Activated CD4-positive, alpha-beta T cell treated with anti-CD3 and anti-CD28 coated beads, Interleukin-2, Interleukin-6, amounts not matched to agents 100 ng/mL and 50 ng/mL, durations not matched to agents 16 hours and 8 hours (primary cell): Measurements from ENCODE around the gene EDDM13.
"Not testable (repeated sequence)": the region's sequence is repeated elsewhere in the genome, so short reads cannot be mapped to it uniquely, and the experiment has no call there.

Experiments used
- DNase-seq: peaks from one replicate; pipeline ENCODE4 v3.0.0-alpha.2; 2020

The EDDM13 gene

DNA sequence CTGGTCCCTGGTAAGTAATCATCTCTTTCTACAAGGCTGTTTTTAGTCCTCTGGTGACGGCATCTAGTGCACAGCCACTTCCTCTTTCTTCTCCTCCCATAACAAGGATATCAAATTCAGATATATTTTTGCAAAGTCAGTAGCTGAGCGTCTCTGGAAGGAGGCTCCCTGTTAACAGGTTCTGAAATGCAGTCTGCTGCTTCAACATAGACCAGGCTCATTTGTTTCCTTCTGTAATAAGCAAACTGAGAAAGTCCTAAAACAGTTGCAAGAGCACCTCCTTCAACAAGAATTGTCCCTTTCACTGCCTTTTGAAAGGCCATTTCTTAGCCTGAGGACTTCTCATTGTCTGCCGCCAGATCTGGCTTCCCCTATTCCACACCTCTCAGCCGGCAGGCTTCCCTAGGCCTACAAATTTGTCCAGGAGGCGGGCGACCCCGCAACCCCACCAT lies 49.5 kb downstream of the EDDM13 start:
- no peak for DNase-seq

DNA sequence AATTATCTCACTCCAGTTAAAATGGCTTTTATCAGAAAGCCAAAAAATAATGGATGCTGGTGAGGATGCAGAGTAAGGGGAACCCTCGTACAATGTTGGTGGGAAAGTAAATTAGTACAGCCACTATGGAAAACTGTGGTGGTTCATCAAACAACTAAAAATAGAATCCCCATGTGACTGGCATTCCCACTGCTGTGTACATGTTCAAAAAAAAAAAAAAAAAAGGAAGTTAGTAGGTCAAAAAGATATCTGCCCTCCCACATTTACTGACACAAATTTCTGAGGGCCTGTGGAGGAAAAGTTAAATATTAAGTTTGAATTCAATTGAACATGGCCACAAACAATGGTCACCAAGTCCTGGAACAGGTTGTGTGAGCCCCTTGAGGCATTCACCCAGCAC lies 51.9 kb downstream of the EDDM13 start:
- DNase-seq = no peak

DNA sequence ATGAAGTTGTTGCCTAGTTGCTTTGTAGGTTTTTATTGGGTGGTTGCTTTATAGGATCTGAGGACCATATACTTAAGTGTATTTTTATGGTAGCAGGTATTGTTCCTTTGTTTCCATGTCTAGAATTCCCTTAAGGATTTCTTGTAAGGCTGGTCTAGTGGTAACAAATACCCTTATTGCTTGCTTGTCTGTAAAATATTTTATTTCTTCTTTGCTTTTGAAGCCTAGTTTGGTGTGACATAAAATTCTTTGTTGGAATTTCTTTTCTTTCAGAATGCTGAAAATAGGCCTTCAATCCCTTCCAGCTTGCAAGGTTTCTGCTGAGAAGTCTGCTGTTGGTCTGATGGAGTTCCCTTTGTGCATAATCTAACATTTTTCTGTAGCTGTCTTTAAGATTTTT lies 60.1 kb downstream of the EDDM13 start:
- DNase-seq = no peak

DNA sequence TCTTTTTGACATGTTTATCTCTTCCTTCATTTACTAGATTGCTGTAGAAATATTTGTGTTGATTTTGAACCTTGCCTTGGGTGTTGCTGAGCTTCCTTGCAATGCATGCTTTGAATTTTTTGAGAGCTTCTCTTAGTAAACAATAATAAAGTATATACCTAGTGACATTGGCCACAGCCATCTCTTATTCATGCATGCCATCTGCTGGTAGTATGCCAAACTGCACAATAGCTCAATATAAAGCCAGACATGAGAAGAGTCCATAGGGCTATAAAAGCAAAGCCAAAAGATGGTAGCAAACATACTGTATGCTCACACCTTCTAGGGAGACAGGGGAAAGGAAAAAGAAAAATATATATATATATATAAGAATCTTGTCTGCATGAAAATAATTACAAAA lies 61.0 kb downstream of the EDDM13 start:
- DNase-seq = peak; percentile 65

GRCh38 chr19:56335371-56335770 lies 62.8 kb downstream of the EDDM13 start:
- not testable (repeated sequence) for DNase-seq

DNA sequence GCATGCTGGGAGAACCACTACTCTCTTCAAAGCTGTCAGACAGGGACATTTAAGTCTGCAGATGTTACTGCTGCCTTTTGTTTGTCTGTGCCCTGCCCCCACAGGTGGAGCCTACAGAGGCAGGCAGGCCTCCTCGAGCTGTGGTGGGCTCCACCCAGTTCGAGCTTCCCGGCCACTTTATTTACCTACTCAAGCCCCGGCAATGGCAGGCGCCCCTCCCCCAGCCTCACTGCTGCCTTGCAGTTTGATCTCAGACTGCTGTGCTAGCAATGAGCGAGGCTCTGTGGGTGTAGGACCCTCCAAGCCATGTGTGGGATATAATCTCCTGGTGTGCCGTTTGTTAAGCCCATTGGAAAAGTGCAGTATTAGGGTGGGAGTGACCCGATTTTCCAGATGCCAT lies 64.5 kb downstream of the EDDM13 start:
- DNase-seq = not testable (repeated sequence)

DNA sequence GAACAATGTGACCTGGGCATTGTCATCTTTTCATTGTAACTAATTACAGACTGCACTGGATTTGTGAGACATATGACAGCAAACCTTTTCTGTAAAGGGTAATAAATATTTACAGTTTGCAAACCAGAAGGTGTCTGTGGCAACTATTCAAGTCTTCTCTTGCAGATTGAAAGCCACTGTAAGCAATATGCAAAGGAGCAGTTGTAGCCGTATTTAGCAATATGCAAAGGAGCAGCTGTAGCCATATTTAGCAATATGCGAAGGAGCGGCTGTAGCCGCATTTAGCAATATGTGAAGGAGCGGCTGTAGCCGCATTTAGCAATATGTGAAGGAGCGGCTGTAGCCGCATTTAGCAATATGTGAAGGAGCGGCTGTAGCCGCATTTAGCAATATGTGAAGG lies 66.5 kb downstream of the EDDM13 start:
- DNase-seq = not testable (repeated sequence)

DNA sequence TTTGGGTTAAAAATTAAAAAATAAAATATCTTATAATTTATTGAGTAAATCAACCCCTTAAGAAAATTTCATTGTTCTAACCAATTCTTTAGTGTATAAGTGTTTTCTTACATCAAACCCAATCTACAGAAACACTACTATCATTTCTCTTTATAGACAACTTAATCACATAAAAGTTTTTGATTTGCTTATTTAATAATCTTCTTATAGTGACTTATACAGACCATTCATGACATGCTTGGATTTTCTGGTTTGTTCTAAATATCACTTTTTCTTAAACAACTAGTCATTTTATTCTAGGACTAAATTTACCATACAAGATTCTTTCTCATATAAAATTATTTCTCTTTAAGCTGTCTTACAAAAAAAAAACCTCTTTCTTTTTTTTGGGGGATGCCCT lies 69.4 kb downstream of the EDDM13 start:
- no peak for DNase-seq

- DNase-seq = no peak
These were observed 74.7 kb downstream of the EDDM13 start for GRCh38 chr19:56347163-56347778.

DNA sequence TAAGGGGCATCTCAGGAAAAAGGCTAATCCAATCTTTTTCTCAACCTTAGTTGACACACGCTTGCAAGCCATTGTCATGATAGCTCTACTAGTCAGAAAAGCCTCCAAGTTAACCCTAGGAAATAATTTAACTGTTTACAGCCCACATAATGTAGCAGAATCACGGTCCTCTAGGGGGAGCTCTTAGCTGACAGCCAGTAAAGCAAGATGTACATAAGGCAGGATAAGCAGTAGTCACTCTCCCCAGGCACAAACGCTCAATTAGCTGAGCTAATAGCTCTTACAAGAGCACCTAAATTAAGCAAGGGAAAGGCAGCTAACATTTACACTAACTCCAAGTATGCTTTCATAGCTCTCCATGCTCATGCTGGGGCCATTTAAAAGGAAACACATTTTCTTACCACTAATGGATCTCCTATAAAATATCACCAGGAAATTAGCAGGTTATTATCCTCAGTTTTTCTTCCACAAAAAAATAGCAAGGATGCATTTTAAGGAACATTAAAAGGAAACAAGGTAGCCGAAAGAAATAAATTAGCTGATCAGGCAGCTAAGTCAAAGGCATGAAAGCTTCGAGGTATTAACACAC lies 75.8 kb downstream of the EDDM13 start:
- peak; percentile 38 for DNase-seq

- peak; percentile 63 for DNase-seq
These were observed 78.0 kb downstream of the EDDM13 start for GRCh38 chr19:56350416-56351045.

DNA sequence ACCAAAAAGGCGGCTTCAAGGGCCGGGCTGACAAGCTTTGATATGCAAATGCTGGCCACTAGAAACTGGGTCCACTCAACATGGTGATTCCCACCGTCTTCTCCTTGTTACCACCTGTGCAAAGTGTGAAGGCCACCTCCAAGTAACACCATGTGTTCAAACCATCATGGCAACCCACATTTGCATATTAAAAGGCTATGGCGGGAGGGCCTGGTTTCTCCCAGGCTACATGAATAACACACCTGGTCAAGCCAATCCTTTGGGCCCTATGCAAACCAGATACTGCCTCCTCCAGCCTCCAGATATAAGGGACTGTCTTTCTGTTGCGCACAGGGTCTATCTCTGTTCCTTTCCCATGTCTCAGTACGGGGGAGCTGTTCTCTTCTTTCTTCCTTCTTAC lies 78.7 kb downstream of the EDDM13 start:
- DNase-seq = no peak

DNA sequence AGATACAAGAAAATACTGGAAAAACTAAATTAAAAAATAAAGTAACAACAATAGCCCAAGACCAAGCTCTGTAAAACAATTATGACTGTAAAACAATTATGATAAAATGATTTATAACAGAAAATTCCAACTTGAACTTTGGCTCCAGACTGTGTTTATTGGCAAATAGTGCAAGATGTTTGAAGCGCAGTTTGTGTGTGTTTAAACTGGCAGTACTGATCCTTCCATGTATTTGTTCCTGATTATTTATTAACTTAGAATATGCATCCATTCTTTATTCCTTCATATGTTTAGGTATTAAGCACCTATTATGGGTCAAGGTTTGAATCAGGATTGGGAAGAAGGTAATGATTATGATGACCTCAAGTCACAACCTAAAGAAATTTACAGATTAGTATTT lies 83.0 kb downstream of the EDDM13 start:
- DNase-seq = no peak

DNA sequence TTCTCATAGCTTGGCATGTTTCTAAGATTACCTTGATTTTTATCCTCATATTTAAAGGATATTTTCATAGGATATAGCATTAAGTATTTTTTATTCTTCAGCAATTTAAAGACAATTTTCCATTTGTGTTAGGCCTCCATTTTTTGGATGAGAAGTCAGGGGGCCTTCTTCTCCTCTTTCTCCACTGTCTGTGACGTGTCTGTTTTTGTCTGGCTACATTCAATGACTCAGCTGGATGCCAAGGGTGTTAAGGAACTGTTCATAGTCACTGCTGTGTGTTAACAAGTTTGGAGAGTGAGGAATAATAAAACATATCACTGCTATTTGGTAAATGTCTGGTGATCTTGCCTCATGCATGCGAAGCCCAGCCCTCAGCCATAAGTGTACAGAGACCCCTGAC lies 84.4 kb downstream of the EDDM13 start:
- no peak for DNase-seq
